SKM-1 (cell line): ENCODE data around the gene ACACB.

Experiments
- DNase-seq: peaks from one replicate; lab custom pipeline; 2025; ENCODE audit not compliant: unreplicated experiment; lab: John Stamatoyannopoulos, UW

ACACB gene

DNA sequence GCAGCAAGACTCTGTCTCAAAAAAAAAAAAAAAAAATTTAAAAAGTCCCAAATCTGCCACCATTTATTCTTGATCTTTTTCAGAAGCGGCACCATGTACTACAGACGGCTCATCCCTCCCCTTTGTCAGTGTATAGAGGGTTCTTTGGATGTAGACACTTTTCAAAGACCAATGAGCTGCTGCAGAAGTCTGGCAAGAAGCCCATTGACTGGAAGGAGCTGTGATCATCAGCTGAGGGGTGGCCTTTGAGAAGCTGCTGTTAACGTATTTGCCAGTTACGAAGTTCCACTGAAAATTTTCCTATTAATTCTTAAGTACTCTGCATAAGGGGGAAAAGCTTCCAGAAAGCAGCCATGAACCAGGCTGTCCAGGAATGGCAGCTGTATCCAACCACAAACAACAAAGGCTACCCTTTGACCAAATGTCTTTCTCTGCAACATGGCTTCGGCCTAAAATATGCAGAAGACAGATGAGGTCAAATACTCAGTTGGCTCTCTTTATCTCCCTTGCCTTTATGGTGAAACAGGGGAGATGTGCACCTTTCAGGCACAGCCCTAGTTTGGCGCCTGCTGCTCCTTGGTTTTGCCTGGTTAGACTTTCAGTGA lies 6.5 kb upstream of the ACACB start:
- DNase-seq, result no peak

DNA sequence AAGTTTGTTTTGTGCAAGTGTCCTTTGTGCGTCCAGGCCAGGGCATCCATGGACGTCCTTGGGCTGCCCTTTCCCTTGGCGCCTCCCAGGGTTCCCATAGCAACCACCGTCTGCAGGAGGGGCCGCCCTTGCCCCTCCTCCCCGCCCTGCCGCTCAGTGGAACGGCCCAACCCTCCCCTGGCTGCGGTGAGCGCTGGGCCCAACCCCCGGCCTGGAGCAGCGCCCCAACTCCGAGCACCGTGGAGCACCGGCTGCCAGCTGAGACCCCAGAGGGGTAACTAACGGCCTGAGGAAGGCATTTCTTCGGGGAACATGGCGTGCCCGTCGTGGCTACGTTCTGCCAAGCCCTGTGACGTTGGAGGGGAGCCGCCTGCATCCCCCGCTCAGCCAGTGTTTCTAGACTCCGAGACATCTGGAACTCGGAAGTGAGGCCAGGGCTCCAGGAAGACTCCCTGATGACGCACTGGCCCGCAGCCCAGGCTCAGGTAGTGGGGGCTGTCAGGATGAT lies 5.3 kb upstream of the ACACB start:
- no peak for DNase-seq

DNA sequence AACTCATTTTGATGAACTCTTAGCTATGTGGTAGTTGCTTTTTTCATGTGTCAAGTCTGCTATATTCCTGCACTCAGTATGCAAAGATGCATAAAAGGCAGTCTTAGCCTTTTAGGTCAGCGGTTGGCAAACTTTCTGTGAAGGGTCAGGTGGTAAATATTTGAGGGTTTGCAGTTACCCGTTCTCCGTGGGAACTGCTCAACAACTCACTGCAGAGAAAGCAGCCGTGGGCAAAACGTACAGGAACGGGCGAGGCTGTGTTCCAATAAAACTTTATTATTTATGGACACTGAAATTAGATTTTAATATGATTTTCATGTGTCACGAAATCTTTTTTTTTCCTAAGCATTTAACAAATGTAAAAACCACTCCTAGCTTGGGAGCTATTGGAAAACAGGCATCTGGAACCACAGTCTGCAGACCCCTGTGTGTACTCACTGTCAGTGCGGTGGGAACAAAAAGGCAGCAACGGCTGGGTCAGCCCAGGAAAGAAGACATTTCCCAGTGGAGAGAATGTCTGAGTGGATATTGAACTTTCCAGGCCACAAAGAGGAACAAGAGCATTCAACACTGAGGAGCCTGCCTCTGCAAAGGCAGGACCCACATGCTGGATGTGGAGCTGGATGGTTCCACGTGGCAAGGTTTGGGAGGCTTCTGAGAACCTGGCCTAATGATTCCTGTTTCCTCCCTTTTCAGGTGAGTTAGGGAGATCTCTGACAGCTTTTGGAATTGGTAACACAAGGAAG lies 3.5 kb upstream of the ACACB start:
- DNase-seq, result no peak

DNA sequence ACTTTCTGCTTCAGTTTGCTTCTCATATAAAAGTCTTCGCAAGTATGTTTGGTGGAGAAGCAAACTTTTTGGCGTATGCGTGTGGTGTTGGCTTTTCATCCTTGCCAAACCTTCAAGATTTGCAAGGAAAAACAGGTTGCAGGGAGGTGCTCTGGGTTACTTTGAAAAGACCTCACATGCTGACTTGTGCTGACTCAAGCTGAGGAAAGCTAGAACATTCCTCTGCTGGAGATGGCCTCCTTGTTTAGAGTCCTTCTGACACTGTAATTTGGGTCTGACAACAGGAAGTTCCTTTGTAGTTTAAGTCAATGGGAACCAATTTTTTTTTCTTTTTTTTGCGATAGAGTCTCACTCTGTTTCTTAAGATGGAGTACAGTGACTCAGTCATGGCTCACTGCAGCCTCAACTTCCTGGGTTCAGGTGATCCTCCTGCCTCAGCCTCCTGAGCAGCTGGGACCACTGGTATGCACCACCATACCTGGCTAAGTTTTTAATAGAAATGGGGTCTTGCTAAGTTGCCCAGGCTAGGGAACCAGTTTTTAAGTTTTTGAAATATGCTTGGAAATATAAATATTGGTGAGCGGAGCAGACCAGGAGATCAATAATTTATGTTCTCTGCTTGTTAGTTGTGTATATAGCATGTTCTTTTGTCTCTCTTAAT lies 2.6 kb upstream of the ACACB start:
- no peak for DNase-seq

DNA sequence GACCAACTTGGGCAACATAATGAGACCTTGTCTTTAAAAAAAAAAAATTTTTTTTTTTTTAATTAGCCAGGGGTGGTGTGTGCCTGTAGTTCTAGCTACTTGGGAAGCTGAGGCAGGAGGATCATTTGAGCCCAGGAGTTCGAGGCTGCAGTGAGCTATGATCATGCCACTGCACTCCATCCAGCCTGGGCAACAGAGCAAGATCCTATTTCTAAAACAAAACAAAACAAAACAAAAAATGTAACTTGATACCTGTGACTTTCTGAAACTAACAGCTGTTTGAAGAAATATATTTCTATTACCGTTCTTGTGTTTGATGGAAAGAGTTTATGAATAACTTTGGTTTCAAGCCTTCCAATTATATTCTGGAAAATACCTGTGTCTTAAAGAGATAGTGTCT lies 1.7 kb upstream of the ACACB start:
- DNase-seq, result no peak

DNA sequence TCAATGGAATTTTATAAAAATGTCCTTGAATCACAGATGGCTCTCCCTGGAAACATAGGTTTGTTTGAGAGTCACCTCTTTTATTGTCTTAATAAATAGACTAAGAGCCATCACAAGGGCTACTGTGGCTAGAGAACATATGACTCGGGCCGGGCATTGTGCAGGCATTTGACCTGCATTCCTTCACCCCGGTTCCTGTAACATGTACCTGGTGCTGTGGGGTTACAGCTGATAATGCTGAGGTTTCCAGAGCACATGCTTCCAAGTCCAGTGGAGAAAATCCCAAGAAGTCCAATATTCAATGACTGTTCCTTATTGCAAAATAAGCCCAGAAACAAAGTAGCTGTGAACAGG lies 1.0 kb upstream of the ACACB start:
- no peak for DNase-seq

DNA sequence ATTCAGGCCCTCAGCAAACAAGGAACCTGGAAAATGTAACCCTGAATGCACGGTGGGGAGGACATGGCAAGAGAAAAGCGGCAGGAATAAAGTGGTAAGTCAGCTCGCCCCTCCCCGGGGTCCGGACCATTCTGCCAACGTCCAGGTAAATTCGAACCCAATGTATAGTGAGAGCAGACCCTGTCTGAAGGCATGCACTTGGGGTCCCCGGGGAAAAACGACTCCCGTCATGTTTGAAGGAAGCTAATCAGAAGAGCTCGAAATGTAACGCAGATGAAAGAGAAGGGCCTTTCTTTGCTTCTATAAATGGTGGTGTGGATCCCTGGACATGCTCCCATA lies 193 bp downstream of the ACACB start:
- no peak for DNase-seq

DNA sequence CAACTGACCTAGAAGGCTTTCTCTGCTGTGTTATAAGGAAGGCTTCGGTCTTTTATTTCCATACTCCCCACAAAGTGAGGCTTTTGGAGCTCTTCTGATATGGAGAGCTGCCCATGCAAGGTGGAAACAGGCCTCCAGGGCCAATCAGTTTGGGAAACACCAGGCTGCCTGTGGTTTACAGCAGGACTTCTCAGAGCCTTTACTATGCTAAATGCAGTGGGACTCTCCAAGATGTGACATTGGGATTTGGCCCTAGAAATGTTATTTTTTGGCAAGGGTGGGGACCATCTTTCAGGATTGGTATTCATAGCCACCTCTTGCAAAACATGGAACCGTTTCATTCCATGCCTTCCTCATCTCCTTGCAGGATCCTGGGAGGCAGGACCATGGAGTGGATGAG lies 3.7 kb downstream of the ACACB start:
- DNase-seq, result no peak

DNA sequence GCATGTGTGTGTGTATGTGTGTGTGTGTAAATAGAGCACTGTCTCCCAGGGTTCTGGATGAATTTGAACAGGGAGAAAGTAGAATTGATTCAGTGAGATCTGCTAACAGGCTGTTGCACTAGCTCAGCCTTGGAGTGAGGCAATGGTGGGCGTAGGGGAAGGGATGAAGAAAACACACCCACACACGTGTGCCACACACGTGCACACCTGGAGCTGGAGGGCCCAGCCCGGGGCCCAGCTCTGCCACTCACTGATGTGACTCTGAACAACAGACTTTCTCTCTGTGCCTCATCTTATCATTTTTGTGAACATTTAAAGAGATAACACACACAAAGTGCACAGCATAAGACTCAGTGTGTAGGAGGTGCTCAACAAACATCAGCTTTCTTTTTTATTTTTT lies 4.2 kb downstream of the ACACB start:
- DNase-seq, result no peak

DNA sequence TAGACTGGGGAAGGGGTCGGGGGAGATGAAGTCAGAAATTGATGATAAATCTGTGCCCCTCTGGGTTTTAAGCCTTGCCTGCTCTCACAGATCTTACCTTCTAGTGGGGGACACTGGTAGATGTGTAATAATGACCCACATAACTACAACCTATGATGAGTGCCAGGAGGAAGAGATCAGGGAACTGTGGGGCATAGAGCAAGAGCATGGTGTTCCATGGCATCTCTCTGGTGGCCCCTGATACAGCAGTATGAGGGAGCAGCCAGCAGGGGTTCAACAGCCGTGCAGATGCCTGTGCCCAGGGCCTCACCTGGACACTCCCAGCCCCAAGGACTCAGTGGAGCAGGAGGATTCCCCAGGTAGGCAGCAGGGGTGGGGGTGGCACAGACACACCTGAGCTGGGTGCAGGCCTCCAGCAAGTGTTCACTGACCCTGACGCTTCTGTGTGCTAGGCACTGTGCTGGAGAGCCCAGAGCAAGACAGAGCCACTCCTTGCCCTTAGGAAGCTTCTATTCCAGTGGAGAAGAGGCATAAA lies 5.0 kb downstream of the ACACB start:
- DNase-seq, result no peak

DNA sequence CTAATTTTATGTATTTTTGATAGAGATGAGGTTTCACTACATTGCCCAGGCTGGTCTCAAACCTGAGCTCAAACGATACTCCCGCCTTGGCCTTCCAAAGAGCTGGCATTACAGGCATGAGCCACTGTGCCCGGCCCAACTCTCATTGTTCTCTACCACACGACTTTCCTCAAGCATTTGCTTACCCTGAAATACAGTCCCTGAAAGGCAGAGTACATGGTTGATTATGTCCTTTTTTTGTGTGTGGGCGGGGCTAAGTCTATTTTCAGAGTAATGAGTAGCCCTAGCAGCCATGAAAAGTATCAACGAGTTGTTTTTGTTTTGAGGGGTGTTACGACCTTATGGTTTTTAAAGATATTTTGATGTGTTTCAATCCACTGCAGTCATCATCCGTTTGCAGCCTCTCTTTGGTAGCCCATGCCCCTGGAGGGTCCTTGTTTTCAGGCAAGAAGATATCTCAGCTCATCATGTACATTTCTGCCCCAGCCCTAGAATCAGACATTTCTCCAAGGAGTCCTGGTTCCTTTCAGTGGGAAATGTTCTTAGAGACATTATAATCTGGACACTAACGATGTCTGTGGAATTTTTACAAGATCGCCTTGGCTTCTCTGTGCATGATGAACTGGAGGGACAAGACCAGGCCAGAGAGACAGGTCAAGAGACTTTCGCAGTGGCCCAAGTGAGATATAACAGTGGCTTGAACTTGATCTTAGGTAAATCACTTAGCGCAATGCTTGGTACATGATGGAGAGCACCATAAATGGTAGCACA lies 8.7 kb downstream of the ACACB start:
- DNase-seq, result no peak

DNA sequence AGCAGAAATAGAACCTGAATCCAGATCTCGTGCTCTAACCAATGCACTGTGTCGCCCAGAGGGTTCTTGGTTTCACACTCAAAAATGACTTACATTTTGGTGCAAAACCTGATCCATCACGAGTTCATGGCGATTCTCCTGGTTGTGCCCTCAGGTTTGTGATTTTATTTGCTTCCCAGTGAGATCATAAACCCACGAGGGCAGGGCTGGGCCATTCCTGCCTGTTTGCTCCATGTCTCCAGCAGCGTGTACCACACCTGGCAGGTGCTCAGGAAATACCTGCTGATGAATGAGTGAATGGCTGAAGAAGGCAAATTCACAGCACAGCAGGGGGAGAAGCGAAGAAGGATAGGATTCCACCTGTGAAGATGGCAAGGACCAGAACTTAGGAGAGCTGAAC lies 9.4 kb downstream of the ACACB start:
- DNase-seq, result no peak

DNA sequence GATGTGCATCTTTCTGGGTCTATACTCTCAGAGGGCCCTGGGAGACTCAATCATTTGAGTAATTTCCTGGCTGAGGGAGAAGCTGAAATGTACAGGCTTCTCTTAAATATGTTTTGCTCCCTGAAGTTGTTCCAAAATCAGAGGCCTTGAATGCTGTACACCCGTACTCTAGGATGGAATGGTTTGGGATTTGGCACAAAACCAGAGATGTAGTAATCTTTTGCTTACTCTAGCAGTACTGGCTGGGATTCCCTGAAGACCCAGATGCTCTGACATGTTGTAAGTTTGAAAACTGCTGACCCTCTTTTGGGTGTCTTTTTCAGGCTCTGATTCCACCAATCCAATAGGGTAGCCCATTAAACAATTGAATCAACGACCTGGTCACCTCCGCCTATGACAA lies 10.4 kb downstream of the ACACB start:
- no peak for DNase-seq

DNA sequence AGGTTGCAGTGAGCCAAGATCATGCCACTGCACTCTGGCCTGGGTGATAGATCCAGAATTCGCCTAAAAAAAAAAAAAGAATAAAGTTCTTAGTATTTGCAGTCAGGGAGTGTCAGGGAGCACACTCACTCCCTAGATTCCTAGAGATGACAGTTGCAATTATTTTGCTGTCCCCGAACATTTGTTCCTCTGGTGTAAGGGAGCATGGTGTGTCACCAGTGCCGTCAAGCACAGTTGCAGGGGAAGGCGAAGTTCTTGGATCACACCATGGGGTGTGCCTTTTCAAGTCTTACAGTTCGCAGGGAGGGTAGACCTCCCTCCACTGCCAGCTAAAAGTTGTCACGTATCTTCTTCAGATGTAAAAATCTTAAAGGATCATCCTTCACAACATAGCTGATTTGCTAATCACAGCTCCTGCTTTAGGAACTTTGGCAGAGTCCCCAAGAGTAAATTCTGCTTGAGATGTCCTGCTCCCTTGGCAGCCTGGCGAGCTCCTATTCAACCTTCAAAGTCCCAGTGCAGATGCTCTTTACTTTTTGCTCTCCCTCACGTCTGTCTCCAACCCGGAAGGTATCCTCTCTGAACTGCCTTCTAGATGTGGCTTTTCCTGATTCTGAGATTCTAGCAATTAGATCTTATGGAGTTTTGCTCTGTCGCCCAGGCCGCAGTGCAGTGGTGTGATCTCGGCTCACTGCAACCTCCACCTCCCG lies 11.3 kb downstream of the ACACB start:
- DNase-seq, result no peak

DNA sequence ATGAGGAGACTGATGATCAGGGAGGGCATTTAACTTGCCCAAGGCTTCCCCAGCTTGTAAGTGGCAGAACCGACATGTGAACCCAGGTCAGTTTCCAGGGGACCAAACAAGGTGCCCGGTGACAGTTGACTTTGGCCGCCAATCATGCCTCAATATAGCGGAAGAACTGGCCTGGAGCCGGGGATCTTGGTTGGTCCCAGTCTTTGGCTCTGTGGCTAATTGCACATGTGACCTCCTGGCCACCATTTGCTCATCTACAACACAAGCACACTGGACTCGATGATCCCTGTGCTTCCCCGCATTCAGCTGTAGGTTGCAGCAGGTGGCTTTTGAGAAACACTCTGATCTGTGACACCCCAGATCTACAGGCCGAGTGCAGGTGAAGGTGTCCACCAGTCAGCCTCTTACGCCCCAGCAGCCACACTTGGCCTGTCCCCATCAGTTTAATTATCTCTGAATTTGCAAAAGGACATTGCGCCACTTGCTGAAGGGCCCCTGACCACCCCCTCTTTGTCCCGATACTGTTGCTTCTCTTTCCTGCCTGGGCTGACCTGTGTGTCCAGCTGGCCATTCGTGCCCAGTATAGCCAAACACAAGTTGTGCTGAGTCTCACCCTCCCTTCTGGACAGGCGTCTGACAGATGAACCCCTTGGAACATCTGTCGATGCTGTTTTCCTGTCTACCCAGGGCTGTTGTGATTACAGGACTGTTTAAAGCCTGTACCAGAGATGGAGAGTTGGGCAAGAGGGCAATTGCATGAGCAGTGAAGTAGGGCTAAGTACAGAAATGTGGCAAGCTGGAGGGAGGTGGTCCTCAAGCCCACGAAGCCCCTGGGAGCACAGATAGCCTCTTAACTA lies 14.1 kb downstream of the ACACB start:
- DNase-seq, result no peak

DNA sequence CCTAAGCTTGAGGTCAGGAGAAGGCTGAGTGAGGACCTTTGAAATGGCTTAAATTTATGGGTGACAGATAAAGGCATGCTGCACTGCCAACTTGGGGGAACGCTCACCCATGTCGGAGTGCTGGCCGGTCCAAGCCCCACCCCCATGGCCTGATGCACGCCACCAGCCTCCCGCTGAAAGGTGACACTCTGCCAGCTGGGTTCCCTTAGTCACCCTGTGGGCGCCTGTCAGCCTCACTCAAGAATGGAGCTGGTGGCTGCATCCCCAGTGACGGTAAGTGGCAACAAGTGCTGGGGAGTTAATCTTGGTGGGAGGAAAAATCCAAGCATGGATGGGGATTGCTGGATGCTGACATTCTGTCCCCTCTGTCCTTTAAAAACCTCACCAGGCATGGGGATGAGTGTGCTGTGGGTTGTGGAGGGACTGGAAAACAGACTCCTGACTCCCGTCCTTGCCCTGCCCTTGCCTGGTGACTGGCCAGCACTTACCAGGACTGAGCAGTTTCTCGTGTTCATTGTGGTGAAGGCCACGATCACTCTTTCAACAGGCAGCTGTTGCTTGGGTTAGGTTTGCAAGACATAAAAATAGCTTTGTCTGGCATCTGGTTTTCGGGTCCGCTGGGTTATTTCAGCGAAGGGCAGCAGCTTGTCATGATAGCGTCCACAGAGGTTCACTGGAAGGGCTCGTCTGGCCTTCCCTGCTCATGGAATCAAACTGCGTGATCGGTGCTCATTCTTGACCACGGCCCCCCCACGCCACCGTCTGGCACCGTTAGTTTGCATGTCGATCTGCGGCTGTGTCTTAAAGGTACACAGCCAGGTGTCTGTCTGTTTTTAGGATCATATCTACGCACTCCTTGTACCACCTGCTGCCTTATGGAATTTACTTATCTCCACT lies 15.0 kb downstream of the ACACB start:
- DNase-seq, result no peak

DNA sequence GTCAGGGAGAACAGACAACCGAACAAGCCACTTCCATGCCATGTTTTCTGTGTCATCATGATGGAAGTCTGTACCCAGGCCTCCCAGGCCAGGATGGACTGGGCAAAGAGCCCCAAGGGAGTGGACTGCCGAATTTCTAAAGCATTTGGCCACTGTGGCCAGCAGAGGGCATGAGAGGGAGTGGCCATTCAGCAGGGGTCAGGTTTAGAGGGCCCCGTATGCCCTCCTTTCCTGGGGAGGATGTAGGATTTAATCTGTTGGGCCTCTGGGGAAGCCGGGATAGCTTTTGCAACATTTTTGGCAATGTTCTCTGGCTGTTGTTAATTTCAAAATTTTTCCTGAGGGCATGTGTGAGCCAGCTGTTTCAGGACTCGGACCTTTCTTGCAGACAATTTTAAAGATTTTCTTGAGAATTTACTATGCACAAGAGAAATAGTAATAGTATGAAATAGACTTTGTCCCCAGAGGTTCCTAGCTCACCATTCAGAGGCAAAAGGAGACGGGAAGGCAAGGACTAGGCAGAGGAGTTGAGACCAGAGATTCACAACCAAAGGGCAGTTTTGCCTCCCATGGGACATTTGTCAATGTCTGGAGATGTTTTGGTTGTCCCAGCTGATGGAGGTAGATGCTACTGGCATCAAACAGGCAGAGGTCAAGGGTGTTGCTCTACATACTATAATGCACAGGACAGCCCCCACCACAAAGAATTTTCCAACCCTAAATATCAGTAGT lies 18.0 kb downstream of the ACACB start:
- no peak for DNase-seq

DNA sequence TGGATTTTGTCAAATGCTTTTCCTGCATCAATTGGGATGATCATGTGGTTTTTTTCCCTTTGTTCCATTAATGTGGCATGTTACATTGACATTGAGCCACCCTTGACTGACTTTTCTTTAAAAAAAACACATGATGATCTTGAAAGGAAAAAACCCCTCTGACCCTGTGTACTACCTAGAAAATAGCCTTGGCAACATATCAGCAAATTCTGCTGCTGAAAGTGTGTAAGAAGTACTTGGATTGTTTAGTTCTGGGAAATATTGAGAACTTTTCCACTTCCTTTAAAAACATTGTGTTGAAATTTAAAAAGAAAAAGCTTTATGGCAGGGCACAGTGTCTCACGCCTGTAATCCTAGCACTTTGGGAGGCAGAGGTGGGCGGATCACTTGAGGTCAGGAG lies 20.7 kb downstream of the ACACB start:
- DNase-seq, result no peak
